GM12878 (cell line): ENCODE measurements around the gene RDH5. TPM values are rescaled to one million over a fixed set of nuclear protein-coding genes. Genes with fewer than 3 reads are reported as not detected.

Source experiments
- ATAC-seq: fragments of 200-7000 bp; cut with Tn5 transposase; 3 replicates; pipeline ENCODE4 v1.9.1; 2020; ENCODE audit warnings: mild to moderate bottlenecking, moderate library complexity
- BruUV-seq: library from RNA; stranded (reverse); fragments of 400-500 nt; replicated peaks from 2 replicates; lab custom pipeline; 2021; lab: Mats Ljungman, UMichigan
- CTCF ChIA-PET: fragments of 300-600 bp; sonication (Branson Sonifier 250); formaldehyde crosslinking; extraction: SDS; loops from one replicate; lab custom pipeline; 2021; ENCODE audit warnings: inconsistent platforms; lab: Yijun Ruan, JAX
- POLR2A ChIA-PET: fragments of 350-600 bp; formaldehyde crosslinking; extraction: SDS; loops from one replicate; lab custom pipeline; 2021; ENCODE audit warnings: inconsistent platforms; lab: Charles Lee
- RAD21 ChIA-PET: fragments of 300-600 bp; sonication (Branson Sonifier 250); formaldehyde crosslinking; loops from one replicate; lab custom pipeline; 2023; ENCODE audit warnings: antibody characterized with exemption; ENCODE audit not compliant: unreplicated experiment; lab: Charles Lee
- SMC1A ChIA-PET: fragments of 300-600 bp; sonication (Branson Sonifier 250); formaldehyde crosslinking; loops from one replicate; lab custom pipeline; 2023; ENCODE audit not compliant: unreplicated experiment, uncharacterized antibody; lab: Charles Lee
- DNase-seq: peaks from one replicate; pipeline ENCODE4 v3.0.0-alpha.2; 2011; ENCODE audit warnings: low read depth, low spot score
- FAIRE-seq: peaks from 3 replicates; lab custom pipeline; 2011; peaks lifted over from hg19 to GRCh38; lab: Jason Lieb, UNC
- H2AFZ ChIP-seq: 2 replicates; pipeline ENCODE4 v1.6.0; 2011; ENCODE audit warnings: low read depth, low read length, control low read depth; ENCODE audit not compliant: control insufficient read depth
- H3K27ac ChIP-seq: 2 replicates; pipeline ENCODE4 v1.5.1; 2011; ENCODE audit warnings: control low read depth; ENCODE audit not compliant: control insufficient read depth, insufficient read depth
- H3K27me3 ChIP-seq, 2 experiments: replicated peaks in 1 of 2; 2 replicates each; pipeline versions ENCODE4 v1.6.0 to v1.6.1; 2011; ENCODE audit warnings: low read length in 1 of 2; ENCODE audit not compliant: control insufficient read depth in 2 of 2, insufficient read depth in 2 of 2
- H3K36me3 ChIP-seq, 2 experiments: 2 replicates each; pipeline ENCODE4 v1.5.1; 2011; ENCODE audit warnings: low read length in 1 of 2; ENCODE audit not compliant: control insufficient read depth in 2 of 2, insufficient read depth in 2 of 2
- H3K4me1 ChIP-seq: 2 replicates; pipeline ENCODE4 v1.6.1; 2011; ENCODE audit warnings: mild to moderate bottlenecking, low read length, moderate library complexity, mixed read lengths; ENCODE audit not compliant: control insufficient read depth, insufficient read depth
- H3K4me2 ChIP-seq: 2 replicates; pipeline ENCODE4 v1.6.0; 2011; ENCODE audit warnings: control low read depth; ENCODE audit not compliant: control insufficient read depth, insufficient read depth
- H3K4me3 ChIP-seq: fragments of 200-600 bp; sonication (generic); 2 replicates; pipeline ENCODE4 v1.5.1; 2016
- H3K79me2 ChIP-seq: 2 replicates; pipeline ENCODE4 v1.6.0; 2011; ENCODE audit warnings: low read length; ENCODE audit not compliant: control insufficient read depth, insufficient read depth
- H3K9ac ChIP-seq: 2 replicates; pipeline ENCODE4 v1.8.0; 2011; ENCODE audit warnings: low read length, control low read depth, mixed read lengths; ENCODE audit not compliant: control insufficient read depth, insufficient read depth
- H3K9me3 ChIP-seq: replicated peaks from 3 replicates; pipeline ENCODE4 v1.5.1; 2011; ENCODE audit warnings: mild to moderate bottlenecking, low read length; ENCODE audit not compliant: control insufficient read depth, insufficient read depth
- H4K20me1 ChIP-seq: 2 replicates; pipeline ENCODE4 v1.6.0; 2011; ENCODE audit not compliant: control insufficient read depth, insufficient read depth
- BHLHE40 ChIP-seq, 2 experiments: fragments of 450-650 bp in 1 of 2; IDR thresholded peaks; 2 replicates each; pipeline ENCODE4 v1.6.1; 2011 to 2017; ENCODE audit warnings: low read depth in 2 of 2, borderline replicate concordance in 1 of 2, improper control_type of control experiment in 1 of 2, low read length in 1 of 2, mild to moderate bottlenecking in 1 of 2
- FOXK2 ChIP-seq: fragments of 450-650 bp; IDR thresholded peaks from 2 replicates; pipeline ENCODE4 v1.6.1; 2017; ENCODE audit warnings: mild to moderate bottlenecking, moderate library complexity
- NBN ChIP-seq: fragments of 450-650 bp; IDR thresholded peaks from 2 replicates; pipeline ENCODE4 v1.6.1; 2016
- RUNX3 ChIP-seq: IDR thresholded peaks from 2 replicates; pipeline ENCODE4 v1.6.1; 2012; ENCODE audit warnings: low read length, inconsistent platforms
- WGBS: methylation state at CpG from one replicate; pipeline ENCODE4 v1.1.6; 2016; ENCODE audit warnings: low lambda C conversion rate; ENCODE audit not compliant: insufficient replicate concordance, insufficient coverage; ENCODE audit errors: missing lambda C conversion rate; 5-methylcytosine and 5-hydroxymethylcytosine counted together
- in situ Hi-C: fragments of 300-500 bp; cut with MboI; formaldehyde crosslinking; loops from 9 replicates; pipeline ENCODE4 v1.14.3; 2018; ENCODE audit warnings: mixed read lengths
- intact Hi-C: fragments of 100-400 bp; cut with micrococcal nuclease; formaldehyde crosslinking; loops from one replicate; pipeline ENCODE4 v1.14.2; 2022; ENCODE audit not compliant: unreplicated experiment
- polyA plus RNA-seq, 11 experiments: library from polyadenylated mRNA; depleted of rRNA in 4 of 11; unstranded in 6 of 11; stranded (reverse) in 5 of 11; fragments of >200 nt; fragmentation: Nextera tagmentation in 4 of 11; fragmentation: Illumina TruSeq in 1 of 11; extraction: Ambion mirVana in 4 of 11; extraction: Trizol in 1 of 11; gene quantifications; 1 replicate in 1 of 11; 2 replicates in 10 of 11; pipeline versions ENCODE4 v1.2.1 to v1.2.3, GENCODE V29; 2011 to 2016; ENCODE audit warnings: inconsistent platforms in 2 of 11, missing spikeins in 2 of 11, low read depth in 1 of 11
- total RNA-seq, 4 experiments: library from RNA; depleted of rRNA in 3 of 4; stranded (reverse); fragments of >200 nt in 3 of 4; fragmentation: Illumina TruSeq in 1 of 4; extraction: Trizol in 1 of 4; gene quantifications; 2 replicates each; pipeline versions ENCODE4 v1.2.1 to v1.2.3, GENCODE V29; 2013 to 2021
- TF ChIP-seq, protein P1 (sequence below): IDR thresholded peaks from 2 replicates; pipeline ENCODE4 v1.6.1; 2012; ENCODE audit warnings: improper control_type of control experiment, low read depth, low read length; ENCODE audit not compliant: insufficient replicate concordance
- TF ChIP-seq, protein P2 (sequence below): fragments of 150-350 bp; IDR thresholded peaks from 2 replicates; pipeline ENCODE4 v1.6.1; 2014; ENCODE audit warnings: mild to moderate bottlenecking, low read depth, low read length
- TF ChIP-seq, protein P3 (sequence below): fragments of 450-650 bp; IDR thresholded peaks from 2 replicates; pipeline ENCODE4 v1.6.1; 2017; ENCODE audit warnings: mild to moderate bottlenecking, moderate library complexity
- TF ChIP-seq, protein P4 (sequence below): fragments of 450-650 bp; IDR thresholded peaks from 2 replicates; pipeline ENCODE4 v1.6.1; 2014; ENCODE audit warnings: mild to moderate bottlenecking

RDH5 gene
- total and polyA plus RNA-seq, 10 of the 15 experiments (the other 5 are each of a cell fraction or from before 2014, with no cell fraction given): 2.6 to 11.6 (median 7.3) TPM

DNA sequence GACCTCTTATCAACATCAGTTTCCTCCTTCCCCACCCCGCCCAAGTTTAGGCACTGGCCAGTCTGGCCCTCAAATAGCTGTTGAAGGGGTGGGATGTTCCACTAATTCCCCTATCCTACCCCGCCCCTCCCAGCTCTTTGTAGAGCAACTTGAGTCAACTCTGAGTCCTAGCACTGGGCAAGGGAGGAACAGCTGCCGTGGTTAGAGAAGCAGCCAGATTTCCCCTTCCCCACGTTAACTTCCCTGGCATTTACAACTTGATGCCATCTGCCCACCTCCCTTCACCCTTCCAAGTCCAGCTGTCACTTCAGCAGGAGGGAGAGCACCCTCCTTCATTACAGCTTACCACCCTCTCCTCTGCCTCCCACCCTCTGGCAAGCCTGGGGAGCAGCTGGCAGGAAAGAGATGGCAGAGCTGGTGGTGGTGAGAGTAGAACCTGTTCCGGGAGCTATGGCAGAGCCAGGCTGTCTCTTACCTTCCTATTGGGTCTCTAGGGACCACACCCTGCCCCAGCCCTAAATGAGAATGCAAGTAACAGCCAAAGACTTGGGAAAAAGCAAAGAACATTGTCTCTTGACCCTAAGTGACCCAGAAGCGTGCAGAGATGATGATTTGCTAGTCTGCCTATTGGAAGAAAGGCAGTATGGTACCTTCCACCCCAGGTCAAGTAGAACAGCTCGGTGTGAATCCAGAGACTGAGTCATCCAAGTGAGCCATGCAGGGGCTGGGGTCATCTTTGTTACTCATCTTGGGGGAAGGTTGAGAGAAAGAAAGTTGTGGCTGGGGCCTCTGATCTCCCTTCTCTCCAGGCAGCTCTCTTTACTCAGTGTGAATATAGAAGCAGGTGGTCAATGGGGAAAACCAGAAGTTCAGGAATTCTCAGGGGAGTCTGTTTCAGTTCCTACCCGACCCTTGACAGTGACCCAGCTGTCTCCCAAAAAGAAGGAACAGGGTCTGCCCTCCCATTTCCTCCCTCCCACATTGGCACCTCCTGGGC is 2.9 kb upstream of the RDH5 start:
- in situ Hi-C loops: no loop called here
- ChIA-PET RAD21 (interaction anchor here (0.7 to 11.0 kb wide), 7 partner anchors 12 to 355 kb away, joined by 3 to 113 read pairs (median 5); partner anchors contain the start of genes CD63 and RAB5B), POLR2A (interaction anchor here (0.7 to 3.5 kb wide), 10 partner anchors 11 to 504 kb away, joined by 3 to 39 read pairs (median 4); partner anchors contain the start of genes CD63, GDF11 and RNF41), CTCF (interaction anchor here (0.6 to 11.4 kb wide), 14 partner anchors 8 to 388 kb away, joined by 3 to 205 read pairs (median 7); partner anchors contain the start of genes CD63, PA2G4 and PYM1), SMC1A (interaction anchor here (0.8 to 4.0 kb wide), 10 partner anchors 8 to 216 kb away, joined by 3 to 29 read pairs (median 6); partner anchors contain the start of genes CD63, ORMDL2 and SARNP)
- DNase-seq (no peak), FAIRE-seq (peak; percentile 68), ATAC-seq (peak; percentile 47)
- no peaks in the 10 kb centered on the region for H3K27me3 ChIP-seq
- H3K9ac ChIP-seq: peak overlapping the region; percentile 92
- intact Hi-C loops: loop anchor here (2.0 kb wide), 1 partner anchor 19 kb away; no protein-coding TSS in a partner anchor
- H3K4me3 ChIP-seq: peak overlapping the region; percentile 81
- no peaks in the 10 kb centered on the region for H3K9me3 ChIP-seq
- BruUV-seq: TSS peak; percentile 79
- H4K20me1 ChIP-seq: no peaks in the 10 kb centered on the region
- peaks cover 20% of the 10 kb centered on the region for H3K4me1 ChIP-seq
- H3K27ac ChIP-seq: peak overlapping the region; percentile 95
- peak overlapping the region; percentile 100 for H3K4me2 ChIP-seq
- no peak overlapping the region for H2AFZ ChIP-seq
- H3K79me2 ChIP-seq: peaks cover 13% of the 10 kb centered on the region
- H3K36me3 ChIP-seq: peaks cover 0 to 2% of the 10 kb centered on the region in 2 experiments; a peak in 1 of 4 replicates
- 8% methylated on average over 8 of the region's 8 CpGs for WGBS
- TF ChIP-seq, protein P1, sequence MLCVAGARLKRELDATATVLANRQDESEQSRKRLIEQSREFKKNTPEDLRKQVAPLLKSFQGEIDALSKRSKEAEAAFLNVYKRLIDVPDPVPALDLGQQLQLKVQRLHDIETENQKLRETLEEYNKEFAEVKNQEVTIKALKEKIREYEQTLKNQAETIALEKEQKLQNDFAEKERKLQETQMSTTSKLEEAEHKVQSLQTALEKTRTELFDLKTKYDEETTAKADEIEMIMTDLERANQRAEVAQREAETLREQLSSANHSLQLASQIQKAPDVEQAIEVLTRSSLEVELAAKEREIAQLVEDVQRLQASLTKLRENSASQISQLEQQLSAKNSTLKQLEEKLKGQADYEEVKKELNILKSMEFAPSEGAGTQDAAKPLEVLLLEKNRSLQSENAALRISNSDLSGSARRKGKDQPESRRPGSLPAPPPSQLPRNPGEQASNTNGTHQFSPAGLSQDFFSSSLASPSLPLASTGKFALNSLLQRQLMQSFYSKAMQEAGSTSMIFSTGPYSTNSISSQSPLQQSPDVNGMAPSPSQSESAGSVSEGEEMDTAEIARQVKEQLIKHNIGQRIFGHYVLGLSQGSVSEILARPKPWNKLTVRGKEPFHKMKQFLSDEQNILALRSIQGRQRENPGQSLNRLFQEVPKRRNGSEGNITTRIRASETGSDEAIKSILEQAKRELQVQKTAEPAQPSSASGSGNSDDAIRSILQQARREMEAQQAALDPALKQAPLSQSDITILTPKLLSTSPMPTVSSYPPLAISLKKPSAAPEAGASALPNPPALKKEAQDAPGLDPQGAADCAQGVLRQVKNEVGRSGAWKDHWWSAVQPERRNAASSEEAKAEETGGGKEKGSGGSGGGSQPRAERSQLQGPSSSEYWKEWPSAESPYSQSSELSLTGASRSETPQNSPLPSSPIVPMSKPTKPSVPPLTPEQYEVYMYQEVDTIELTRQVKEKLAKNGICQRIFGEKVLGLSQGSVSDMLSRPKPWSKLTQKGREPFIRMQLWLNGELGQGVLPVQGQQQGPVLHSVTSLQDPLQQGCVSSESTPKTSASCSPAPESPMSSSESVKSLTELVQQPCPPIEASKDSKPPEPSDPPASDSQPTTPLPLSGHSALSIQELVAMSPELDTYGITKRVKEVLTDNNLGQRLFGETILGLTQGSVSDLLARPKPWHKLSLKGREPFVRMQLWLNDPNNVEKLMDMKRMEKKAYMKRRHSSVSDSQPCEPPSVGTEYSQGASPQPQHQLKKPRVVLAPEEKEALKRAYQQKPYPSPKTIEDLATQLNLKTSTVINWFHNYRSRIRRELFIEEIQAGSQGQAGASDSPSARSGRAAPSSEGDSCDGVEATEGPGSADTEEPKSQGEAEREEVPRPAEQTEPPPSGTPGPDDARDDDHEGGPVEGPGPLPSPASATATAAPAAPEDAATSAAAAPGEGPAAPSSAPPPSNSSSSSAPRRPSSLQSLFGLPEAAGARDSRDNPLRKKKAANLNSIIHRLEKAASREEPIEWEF: no peak
- TF ChIP-seq, protein P2, sequence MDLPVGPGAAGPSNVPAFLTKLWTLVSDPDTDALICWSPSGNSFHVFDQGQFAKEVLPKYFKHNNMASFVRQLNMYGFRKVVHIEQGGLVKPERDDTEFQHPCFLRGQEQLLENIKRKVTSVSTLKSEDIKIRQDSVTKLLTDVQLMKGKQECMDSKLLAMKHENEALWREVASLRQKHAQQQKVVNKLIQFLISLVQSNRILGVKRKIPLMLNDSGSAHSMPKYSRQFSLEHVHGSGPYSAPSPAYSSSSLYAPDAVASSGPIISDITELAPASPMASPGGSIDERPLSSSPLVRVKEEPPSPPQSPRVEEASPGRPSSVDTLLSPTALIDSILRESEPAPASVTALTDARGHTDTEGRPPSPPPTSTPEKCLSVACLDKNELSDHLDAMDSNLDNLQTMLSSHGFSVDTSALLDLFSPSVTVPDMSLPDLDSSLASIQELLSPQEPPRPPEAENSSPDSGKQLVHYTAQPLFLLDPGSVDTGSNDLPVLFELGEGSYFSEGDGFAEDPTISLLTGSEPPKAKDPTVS: no peak
- TF ChIP-seq, protein P3, sequence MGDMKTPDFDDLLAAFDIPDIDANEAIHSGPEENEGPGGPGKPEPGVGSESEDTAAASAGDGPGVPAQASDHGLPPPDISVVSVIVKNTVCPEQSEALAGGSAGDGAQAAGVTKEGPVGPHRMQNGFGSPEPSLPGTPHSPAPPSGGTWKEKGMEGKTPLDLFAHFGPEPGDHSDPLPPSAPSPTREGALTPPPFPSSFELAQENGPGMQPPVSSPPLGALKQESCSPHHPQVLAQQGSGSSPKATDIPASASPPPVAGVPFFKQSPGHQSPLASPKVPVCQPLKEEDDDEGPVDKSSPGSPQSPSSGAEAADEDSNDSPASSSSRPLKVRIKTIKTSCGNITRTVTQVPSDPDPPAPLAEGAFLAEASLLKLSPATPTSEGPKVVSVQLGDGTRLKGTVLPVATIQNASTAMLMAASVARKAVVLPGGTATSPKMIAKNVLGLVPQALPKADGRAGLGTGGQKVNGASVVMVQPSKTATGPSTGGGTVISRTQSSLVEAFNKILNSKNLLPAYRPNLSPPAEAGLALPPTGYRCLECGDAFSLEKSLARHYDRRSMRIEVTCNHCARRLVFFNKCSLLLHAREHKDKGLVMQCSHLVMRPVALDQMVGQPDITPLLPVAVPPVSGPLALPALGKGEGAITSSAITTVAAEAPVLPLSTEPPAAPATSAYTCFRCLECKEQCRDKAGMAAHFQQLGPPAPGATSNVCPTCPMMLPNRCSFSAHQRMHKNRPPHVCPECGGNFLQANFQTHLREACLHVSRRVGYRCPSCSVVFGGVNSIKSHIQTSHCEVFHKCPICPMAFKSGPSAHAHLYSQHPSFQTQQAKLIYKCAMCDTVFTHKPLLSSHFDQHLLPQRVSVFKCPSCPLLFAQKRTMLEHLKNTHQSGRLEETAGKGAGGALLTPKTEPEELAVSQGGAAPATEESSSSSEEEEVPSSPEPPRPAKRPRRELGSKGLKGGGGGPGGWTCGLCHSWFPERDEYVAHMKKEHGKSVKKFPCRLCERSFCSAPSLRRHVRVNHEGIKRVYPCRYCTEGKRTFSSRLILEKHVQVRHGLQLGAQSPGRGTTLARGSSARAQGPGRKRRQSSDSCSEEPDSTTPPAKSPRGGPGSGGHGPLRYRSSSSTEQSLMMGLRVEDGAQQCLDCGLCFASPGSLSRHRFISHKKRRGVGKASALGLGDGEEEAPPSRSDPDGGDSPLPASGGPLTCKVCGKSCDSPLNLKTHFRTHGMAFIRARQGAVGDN: no peak
- TF ChIP-seq BHLHE40 (IDR thresholded peaks at IDR 0.05; ENCODE audit: borderline replicate concordance in 1 of 2, low read depth in 2 of 2, low read length in 1 of 2) (peak in 1 of 2 experiments; percentile 22; a peak in 1 of 4 replicates), NBN (no peak), RUNX3 (peak; percentile 54; the same call in 1 of the 2 replicates), FOXK2 (no peak)
- TF ChIP-seq, protein P4, sequence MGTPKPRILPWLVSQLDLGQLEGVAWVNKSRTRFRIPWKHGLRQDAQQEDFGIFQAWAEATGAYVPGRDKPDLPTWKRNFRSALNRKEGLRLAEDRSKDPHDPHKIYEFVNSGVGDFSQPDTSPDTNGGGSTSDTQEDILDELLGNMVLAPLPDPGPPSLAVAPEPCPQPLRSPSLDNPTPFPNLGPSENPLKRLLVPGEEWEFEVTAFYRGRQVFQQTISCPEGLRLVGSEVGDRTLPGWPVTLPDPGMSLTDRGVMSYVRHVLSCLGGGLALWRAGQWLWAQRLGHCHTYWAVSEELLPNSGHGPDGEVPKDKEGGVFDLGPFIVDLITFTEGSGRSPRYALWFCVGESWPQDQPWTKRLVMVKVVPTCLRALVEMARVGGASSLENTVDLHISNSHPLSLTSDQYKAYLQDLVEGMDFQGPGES: no peak
